ENCODE measurements around the gene KDELR1. TPM values are rescaled to one million over a fixed set of nuclear protein-coding genes. Genes with fewer than 3 reads are reported as not detected.

KDELR1 gene
- total RNA-seq, 1 experiment from 2014 or later = 198 TPM

DNA sequence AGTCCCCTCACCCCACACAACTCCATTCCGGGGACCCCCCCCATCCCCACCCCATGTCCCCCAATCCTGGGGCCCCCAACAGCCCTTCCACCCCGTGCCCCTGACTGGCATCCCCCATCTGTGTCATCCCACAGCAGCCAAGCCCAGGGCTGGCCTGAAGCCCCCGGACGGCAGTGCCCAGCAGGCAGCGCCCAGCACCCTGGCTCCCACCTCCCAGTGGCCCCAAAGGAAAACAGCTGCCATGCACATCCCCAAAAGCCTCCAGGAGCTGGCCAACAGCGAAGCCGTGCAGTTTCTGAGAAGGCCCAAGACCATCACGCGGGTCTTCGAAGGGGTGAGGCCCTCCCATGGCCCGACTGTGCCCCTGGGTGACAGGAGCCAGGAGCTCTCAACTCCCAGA is 25.7 kb downstream of the KDELR1 start:
- no peak overlapping the region for H3K18ac ChIP-seq (ENCODE audit: insufficient read length, low read depth, low read length)
- no peak overlapping the region for H3K14ac ChIP-seq (ENCODE audit: insufficient read depth, low read length)
- H3K27ac ChIP-seq (ENCODE audit: insufficient read length, low read depth, low read length) = no peak overlapping the region
- no peaks in the 10 kb centered on the region for H4K20me1 ChIP-seq (ENCODE audit: control insufficient read depth, insufficient read depth, insufficient read length)
- peaks cover 2 to 6% (median 4%) of the 10 kb centered on the region in 3 experiments; a peak in 2 of 7 replicates for H3K36me3 Mint-ChIP-seq (ENCODE audit: insufficient read depth in 1 of 3, low read depth in 3 of 3)
- no peaks in the 10 kb centered on the region for H3K79me1 ChIP-seq (ENCODE audit: insufficient read depth, low read depth, low read length, poor library complexity, severe bottlenecking)
- H3K23ac ChIP-seq (ENCODE audit: insufficient read length, low read depth, low read length) = no peak overlapping the region
- no peak overlapping the region for H4K5ac ChIP-seq (ENCODE audit: insufficient read length, low read depth, low read length)
- H3K4me2 ChIP-seq (ENCODE audit: insufficient read depth, insufficient read length, low read length) = no peak overlapping the region
- H2BK120ac ChIP-seq (ENCODE audit: low read depth, low read length, poor library complexity, severe bottlenecking) = no peak overlapping the region
- no peak overlapping the region for H4K8ac ChIP-seq (replicated peaks; ENCODE audit: insufficient read length, low read depth, low read length)
- H2BK15ac ChIP-seq (ENCODE audit: low read depth, low read length) = no peak overlapping the region
- WGBS (ENCODE audit: extremely low coverage, insufficient read length, low lambda C conversion rate) = no CpG with 5 or more reads among the region's 11 CpGs
- H2AK5ac ChIP-seq (ENCODE audit: insufficient read length, low read length) = no peak overlapping the region
- peaks cover 23% of the 10 kb centered on the region for H3K27me3 Mint-ChIP-seq (ENCODE audit: low read depth)
- no peaks in the 10 kb centered on the region; the same call in none of the 2 replicates for H3K27me3 ChIP-seq (ENCODE audit: insufficient read depth, low read length)
- no peak overlapping the region for H3K9ac ChIP-seq (ENCODE audit: extremely low read depth, insufficient read length, low read length)
- no peak for DNase-seq
- TF ChIP-seq, protein P1, sequence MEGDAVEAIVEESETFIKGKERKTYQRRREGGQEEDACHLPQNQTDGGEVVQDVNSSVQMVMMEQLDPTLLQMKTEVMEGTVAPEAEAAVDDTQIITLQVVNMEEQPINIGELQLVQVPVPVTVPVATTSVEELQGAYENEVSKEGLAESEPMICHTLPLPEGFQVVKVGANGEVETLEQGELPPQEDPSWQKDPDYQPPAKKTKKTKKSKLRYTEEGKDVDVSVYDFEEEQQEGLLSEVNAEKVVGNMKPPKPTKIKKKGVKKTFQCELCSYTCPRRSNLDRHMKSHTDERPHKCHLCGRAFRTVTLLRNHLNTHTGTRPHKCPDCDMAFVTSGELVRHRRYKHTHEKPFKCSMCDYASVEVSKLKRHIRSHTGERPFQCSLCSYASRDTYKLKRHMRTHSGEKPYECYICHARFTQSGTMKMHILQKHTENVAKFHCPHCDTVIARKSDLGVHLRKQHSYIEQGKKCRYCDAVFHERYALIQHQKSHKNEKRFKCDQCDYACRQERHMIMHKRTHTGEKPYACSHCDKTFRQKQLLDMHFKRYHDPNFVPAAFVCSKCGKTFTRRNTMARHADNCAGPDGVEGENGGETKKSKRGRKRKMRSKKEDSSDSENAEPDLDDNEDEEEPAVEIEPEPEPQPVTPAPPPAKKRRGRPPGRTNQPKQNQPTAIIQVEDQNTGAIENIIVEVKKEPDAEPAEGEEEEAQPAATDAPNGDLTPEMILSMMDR (conservative IDR thresholded peaks at IDR 0.05) = no peak
- H3K4me1 Mint-ChIP-seq = peaks cover 2 to 10% of the 10 kb centered on the region in 2 experiments; a peak in 2 of 4 replicates
- peaks cover 5% of the 10 kb centered on the region for H3K23me2 ChIP-seq (ENCODE audit: insufficient read length, low read depth, low read length, poor library complexity, severe bottlenecking)
- no peak overlapping the region for H2BK12ac ChIP-seq (ENCODE audit: insufficient read length, low read depth, low read length)
- no peaks in the 10 kb centered on the region for H3K9me3 ChIP-seq (ENCODE audit: control insufficient read depth, low read depth, low read length)
- H3K27ac Mint-ChIP-seq = no peak overlapping the region
- no peaks in the 10 kb centered on the region for H3K9me3 Mint-ChIP-seq
- no peak overlapping the region for H3K56ac ChIP-seq (ENCODE audit: insufficient read length, low read depth, low read length)
- no peak overlapping the region for H3K4ac ChIP-seq (ENCODE audit: low read depth, low read length)
- H3K4me1 ChIP-seq (ENCODE audit: insufficient read depth, low read length) = no peaks in the 10 kb centered on the region; the same call in 1 of the 2 replicates
- no peak overlapping the region for H2BK5ac ChIP-seq (ENCODE audit: insufficient read length, low read length)
- 0 out of 2 replicates have a peak, but pooled peaks cover 1% of the 10 kb centered on the region for H3K79me2 ChIP-seq (ENCODE audit: insufficient read depth, low read length)
- no peak overlapping the region for H2BK20ac ChIP-seq (ENCODE audit: low read depth, low read length, poor library complexity, severe bottlenecking)
- no peak overlapping the region for H3K4me3 Mint-ChIP-seq
- no peak overlapping the region for H4K91ac ChIP-seq (ENCODE audit: insufficient read length, low read depth, low read length)
- no peak overlapping the region for H3T11ph ChIP-seq (ENCODE audit: low read length)
- no peak overlapping the region for H2AFZ ChIP-seq (ENCODE audit: low read length)
